ENCODE results near the gene KLHL40.

DNA sequence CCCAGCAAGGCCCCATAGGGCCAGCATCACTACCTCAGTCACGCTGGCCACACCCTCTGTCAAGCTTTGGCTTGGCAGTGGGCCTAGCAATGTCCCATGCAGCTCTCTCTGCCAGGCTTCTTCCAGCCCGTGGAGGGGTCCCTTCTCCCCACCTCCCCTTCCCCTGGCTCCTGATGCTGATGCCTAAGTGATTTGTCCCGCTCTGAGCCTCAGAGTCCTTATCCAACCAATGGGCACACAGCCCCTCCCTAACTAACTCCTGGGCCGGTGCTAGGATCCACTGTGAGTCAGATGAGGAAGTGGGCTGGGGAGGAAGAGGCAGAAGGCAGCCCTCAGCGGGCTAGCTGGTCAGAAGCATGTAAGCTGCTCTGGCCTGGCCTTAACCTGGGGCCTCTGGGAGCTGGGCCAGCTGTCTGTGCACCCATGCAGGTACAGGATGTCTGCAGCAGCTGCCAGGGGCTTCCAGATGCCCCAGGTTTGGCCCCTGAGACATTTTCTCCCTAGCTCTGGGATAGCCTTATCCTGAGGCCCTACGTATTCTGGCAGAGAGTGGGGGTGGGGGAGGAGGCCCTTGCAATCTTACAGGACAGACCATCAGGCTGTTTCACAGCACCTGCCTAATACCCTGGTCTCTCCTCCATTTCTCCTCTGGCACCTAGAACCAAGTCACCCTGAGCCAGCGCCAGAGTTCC, 32.6 kb upstream of the KLHL40 start:
- TF ChIP-seq, protein P1, sequence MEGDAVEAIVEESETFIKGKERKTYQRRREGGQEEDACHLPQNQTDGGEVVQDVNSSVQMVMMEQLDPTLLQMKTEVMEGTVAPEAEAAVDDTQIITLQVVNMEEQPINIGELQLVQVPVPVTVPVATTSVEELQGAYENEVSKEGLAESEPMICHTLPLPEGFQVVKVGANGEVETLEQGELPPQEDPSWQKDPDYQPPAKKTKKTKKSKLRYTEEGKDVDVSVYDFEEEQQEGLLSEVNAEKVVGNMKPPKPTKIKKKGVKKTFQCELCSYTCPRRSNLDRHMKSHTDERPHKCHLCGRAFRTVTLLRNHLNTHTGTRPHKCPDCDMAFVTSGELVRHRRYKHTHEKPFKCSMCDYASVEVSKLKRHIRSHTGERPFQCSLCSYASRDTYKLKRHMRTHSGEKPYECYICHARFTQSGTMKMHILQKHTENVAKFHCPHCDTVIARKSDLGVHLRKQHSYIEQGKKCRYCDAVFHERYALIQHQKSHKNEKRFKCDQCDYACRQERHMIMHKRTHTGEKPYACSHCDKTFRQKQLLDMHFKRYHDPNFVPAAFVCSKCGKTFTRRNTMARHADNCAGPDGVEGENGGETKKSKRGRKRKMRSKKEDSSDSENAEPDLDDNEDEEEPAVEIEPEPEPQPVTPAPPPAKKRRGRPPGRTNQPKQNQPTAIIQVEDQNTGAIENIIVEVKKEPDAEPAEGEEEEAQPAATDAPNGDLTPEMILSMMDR (IDR thresholded peaks at IDR 0.05), result no peak
- TF ChIP-seq POLR2A (IDR thresholded peaks at IDR 0.05), result peak; percentile 62 to 88
